K562 (cell line): ENCODE results near the gene CCL4. TPM values are rescaled to one million over a fixed set of nuclear protein-coding genes. Genes with fewer than 3 reads are reported as not detected.
A peak's percentile ranks its signal among the peaks of the same experiment; 100 is the strongest.

Source experiments
- ATAC-seq: fragments of 200-7000 bp; cut with Tn5 transposase; 3 replicates; pipeline ENCODE4 v1.9.1; 2020; ENCODE audit warnings: moderate library complexity
- BruUV-seq: library from RNA; stranded (reverse); fragments of 400-500 nt; replicated peaks from 2 replicates; lab custom pipeline; 2021; lab: Mats Ljungman, UMichigan
- CTCF ChIA-PET: fragments of 300-600 bp; formaldehyde crosslinking; extraction: SDS; loops from one replicate; lab custom pipeline; 2021; ENCODE audit warnings: low intra/inter-chr PET ratio; lab: Yijun Ruan, JAX
- POLR2A ChIA-PET: fragments of 300-600, 350-650 bp; sonication (Branson Sonifier 250); formaldehyde crosslinking; extraction: SDS; loops from one replicate; lab custom pipeline; 2021; ENCODE audit warnings: antibody characterized with exemption, inconsistent platforms; lab: Yijun Ruan, JAX
- DNase-seq, 4 experiments: peaks; one replicate each; pipeline versions ENCODE4 v3.0.0 to v3.0.0-alpha.2; 2011 to 2018; ENCODE audit warnings: low spot score in 3 of 4, mixed read lengths in 3 of 4; ENCODE audit errors: extremely low read depth in 1 of 4
- FAIRE-seq: peaks from 2 replicates; lab custom pipeline; 2011; peaks lifted over from hg19 to GRCh38; lab: Jason Lieb, UNC
- H2AFZ ChIP-seq: 2 replicates; pipeline ENCODE4 v1.6.0; 2011; ENCODE audit warnings: low read depth, low read length, control low read depth, inconsistent platforms
- H3K27ac ChIP-seq: fragments of 200-600 bp; 3 replicates; pipeline ENCODE4 v1.8.0; 2011; ENCODE audit warnings: low read depth, mild to moderate bottlenecking, control low read depth, inconsistent platforms, low read length, moderate library complexity, mixed read lengths; ENCODE audit errors: extremely low read depth
- H3K27me3 ChIP-seq, 2 experiments: fragments of 300-600 bp in 1 of 2; 2 replicates in 1 of 2; 3 replicates in 1 of 2; pipeline versions ENCODE4 v1.6.0 to v1.8.0; 2011; ENCODE audit warnings: inconsistent platforms in 2 of 2, low read length in 2 of 2, mild to moderate bottlenecking in 1 of 2, mixed read lengths in 1 of 2, moderate library complexity in 1 of 2; ENCODE audit not compliant: control insufficient read depth in 2 of 2, insufficient read depth in 2 of 2
- H3K36me3 ChIP-seq: fragments of 300-600 bp; 3 replicates; pipeline ENCODE4 v1.8.0; 2011; ENCODE audit warnings: mild to moderate bottlenecking, low read length, inconsistent platforms; ENCODE audit not compliant: control insufficient read depth, insufficient read depth
- H3K4me1 ChIP-seq, 2 experiments: fragments of 200-600 bp in 1 of 2; replicated peaks in 1 of 2; 2 replicates in 1 of 2; 3 replicates in 1 of 2; pipeline versions ENCODE4 v1.5.1 to v1.8.0; 2011; ENCODE audit warnings: inconsistent platforms in 2 of 2, low read length in 2 of 2, mild to moderate bottlenecking in 1 of 2, mixed read lengths in 1 of 2, moderate library complexity in 1 of 2; ENCODE audit not compliant: control insufficient read depth in 2 of 2, insufficient read depth in 2 of 2
- H3K4me2 ChIP-seq: 2 replicates; pipeline ENCODE4 v1.6.1; 2011; ENCODE audit warnings: low read length, control low read depth, inconsistent platforms, mixed read lengths; ENCODE audit not compliant: insufficient read depth
- H3K4me3 ChIP-seq: fragments of 200-600 bp; sonication (generic), shearing (Covaris generic); 2 replicates; pipeline ENCODE4 v1.5.1; 2016; ENCODE audit warnings: control low read depth, inconsistent platforms
- H3K79me2 ChIP-seq: fragments of 200-600 bp; 3 replicates; pipeline ENCODE4 v1.8.0; 2011; ENCODE audit warnings: low read length, inconsistent platforms; ENCODE audit not compliant: control insufficient read depth, insufficient read depth
- H3K9ac ChIP-seq, 2 experiments: 2 replicates each; pipeline versions ENCODE4 v1.6.0 to v1.6.1; 2011; ENCODE audit warnings: low read depth in 2 of 2, low read length in 2 of 2, control low read depth in 1 of 2, inconsistent platforms in 1 of 2, mild to moderate bottlenecking in 1 of 2, mixed read lengths in 1 of 2; ENCODE audit not compliant: insufficient read depth in 1 of 2
- H3K9me1 ChIP-seq: one replicate; pipeline ENCODE4 v1.6.0; 2011; ENCODE audit warnings: inconsistent platforms, mild to moderate bottlenecking, low read length, moderate library complexity; ENCODE audit not compliant: control insufficient read depth, insufficient read depth
- H3K9me3 ChIP-seq: replicated peaks from 2 replicates; pipeline ENCODE4 v1.5.1; 2011; ENCODE audit warnings: low read depth, low read length, inconsistent platforms; ENCODE audit not compliant: control insufficient read depth, insufficient read depth
- H4K20me1 ChIP-seq: replicated peaks from 2 replicates; pipeline ENCODE4 v1.6.1; 2011; ENCODE audit warnings: low read length, inconsistent platforms, mixed read lengths; ENCODE audit not compliant: control insufficient read depth, insufficient read depth
- CEBPB ChIP-seq: fragments of 450-650 bp; IDR thresholded peaks from 2 replicates; pipeline ENCODE4 v1.6.1; 2016; ENCODE audit warnings: missing genetic modification characterization, missing compliant biosample characterization
- CEBPG ChIP-seq, 3 experiments: fragments of 200-800 bp in 1 of 3; sonication (Bioruptor generic) in 1 of 3; sonication (generic) in 1 of 3; formaldehyde crosslinking in 1 of 3; IDR thresholded peaks in 2 of 3; conservative IDR thresholded peaks in 1 of 3; 2 replicates each; pipeline versions ENCODE4 v1.6.1 to v1.8.0; 2016 to 2022; ENCODE audit warnings: missing compliant biosample characterization in 2 of 3, missing genetic modification characterization in 2 of 3, mild to moderate bottlenecking in 1 of 3, missing genetic modification reagents in 1 of 3
- CHAMP1 ChIP-seq: fragments of 450-650 bp; IDR thresholded peaks from 2 replicates; pipeline ENCODE4 v1.6.1; 2016; ENCODE audit warnings: mild to moderate bottlenecking
- WGBS: fragments of 100-300 bp; shearing (Covaris generic); methylation state at CpG from one replicate; pipeline ENCODE4 v1.1.6; 2016; ENCODE audit warnings: low coverage, mixed read lengths; ENCODE audit not compliant: insufficient coverage; ENCODE audit errors: missing lambda C conversion rate; 5-methylcytosine and 5-hydroxymethylcytosine counted together
- in situ Hi-C: fragments of 300-500 bp; cut with MboI; formaldehyde crosslinking; loops from 4 replicates; pipeline ENCODE4 v1.15.0; 2018; ENCODE audit warnings: inconsistent platforms, mixed read lengths
- intact Hi-C: fragments of 100-400 bp; cut with micrococcal nuclease; formaldehyde crosslinking; loops from 2 replicates; pipeline ENCODE4 v1.14.2; 2022
- polyA plus RNA-seq, 8 experiments: library from polyadenylated mRNA; depleted of rRNA in 4 of 8; stranded (reverse) in 5 of 8; unstranded in 3 of 8; fragments of >200 nt; fragmentation: Nextera tagmentation in 2 of 8; fragmentation: Illumina TruSeq in 1 of 8; extraction: Ambion mirVana in 2 of 8; extraction: Trizol in 1 of 8; gene quantifications; 2 replicates each; pipeline versions ENCODE4 v1.2.1 to v1.2.3, GENCODE V29; 2011 to 2014; ENCODE audit warnings: inconsistent platforms in 1 of 8, missing spikeins in 1 of 8
- total RNA-seq, 7 experiments: library from RNA; depleted of rRNA in 6 of 7; stranded (reverse); fragments of >200 nt in 6 of 7; fragmentation: Illumina TruSeq in 2 of 7; extraction: Trizol in 2 of 7; gene quantifications; 2 replicates each; pipeline versions ENCODE4 v1.2.1 to v1.2.3, GENCODE V29; 2011 to 2021; ENCODE audit warnings: low replicate concordance in 1 of 7

Gene CCL4
- total and polyA plus RNA-seq, 9 of the 15 experiments (the other 6 are each of a cell fraction or from before 2014, with no cell fraction given): 0.91 TPM; not detected in 8

GRCh38 chr17:36085765-36086164 is 17.9 kb upstream of the CCL4 start:
- WGBS: 0% methylated on average over 1 of the region's 1 CpG
- in situ Hi-C loops: no loop called here
- CTCF ChIA-PET: no interaction called here

More at GRCh38 chr17:36085765-36086164, 17.9 kb upstream of the CCL4 start:
- H3K79me2 ChIP-seq: no peaks in the 10 kb centered on the region
- no peaks in the 10 kb centered on the region for H3K9me1 ChIP-seq
- DNase-seq (no peak), FAIRE-seq (no peak), ATAC-seq (no peak)
- TF ChIP-seq CEBPB: peak; percentile 88
- TF ChIP-seq CHAMP1: no peak
- no peak for TF ChIP-seq CEBPG (CRISPR knock-in tag; IDR thresholded peaks at IDR 0.05)
- peak; percentile 77 to 89 for TF ChIP-seq CEBPG (tag; conservative IDR thresholded peaks at IDR 0.05 in 1 of 2, IDR thresholded peaks at IDR 0.05 in 1 of 2)
- H3K27ac ChIP-seq: no peak overlapping the region
- intact Hi-C loops: no loop called here
- no peak overlapping the region for H3K4me2 ChIP-seq
- no TSS peak for BruUV-seq
- no peaks in the 10 kb centered on the region for H3K9me3 ChIP-seq
- POLR2A ChIA-PET: interaction anchor here (0.6 kb wide), 1 partner anchor 1392 kb away, joined by 3 read pairs; no protein-coding TSS in a partner anchor
- no peak overlapping the region for H2AFZ ChIP-seq
- no peaks in the 10 kb centered on the region for H3K36me3 ChIP-seq
- no peak overlapping the region for H3K9ac ChIP-seq
- no peaks in the 10 kb centered on the region for H3K4me1 ChIP-seq
- H4K20me1 ChIP-seq: no peaks in the 10 kb centered on the region
- H3K27me3 ChIP-seq: peaks cover 13 to 18% of the 10 kb centered on the region in 2 experiments; a peak in 4 of 5 replicates
- H3K4me3 ChIP-seq: no peak overlapping the region
